Measurements from ENCODE around the gene BEX3. TPM values are rescaled to one million over a fixed set of nuclear protein-coding genes. Genes with fewer than 3 reads are reported as not detected.

BEX3 gene
- 10 to 100 TPM in 1 of 4 donors, 1 to 10 TPM in 3; 7.1 to 24.4 (median 8.8) TPM for total RNA-seq
- polyA plus RNA-seq: 10 to 100 TPM in 2 of 3 donors, 1 to 10 TPM in 1; 6.2 to 12.7 (median 10.8) TPM
- long read RNA-seq, donor 1, partial matches to known transcripts: 0 of 1 reads
- long read RNA-seq, donor 1, other reads (novel, unspliced or antisense): 0 of 1 reads
- long read RNA-seq, donor 2, transcript BEX3-201 (3 exons, 921 nt): major isoform, 5 of 9 reads
- long read RNA-seq, donor 2, partial matches to known transcripts: 2 of 9 reads
- long read RNA-seq, donor 2, other reads (novel, unspliced or antisense): 0 of 9 reads

DNA sequence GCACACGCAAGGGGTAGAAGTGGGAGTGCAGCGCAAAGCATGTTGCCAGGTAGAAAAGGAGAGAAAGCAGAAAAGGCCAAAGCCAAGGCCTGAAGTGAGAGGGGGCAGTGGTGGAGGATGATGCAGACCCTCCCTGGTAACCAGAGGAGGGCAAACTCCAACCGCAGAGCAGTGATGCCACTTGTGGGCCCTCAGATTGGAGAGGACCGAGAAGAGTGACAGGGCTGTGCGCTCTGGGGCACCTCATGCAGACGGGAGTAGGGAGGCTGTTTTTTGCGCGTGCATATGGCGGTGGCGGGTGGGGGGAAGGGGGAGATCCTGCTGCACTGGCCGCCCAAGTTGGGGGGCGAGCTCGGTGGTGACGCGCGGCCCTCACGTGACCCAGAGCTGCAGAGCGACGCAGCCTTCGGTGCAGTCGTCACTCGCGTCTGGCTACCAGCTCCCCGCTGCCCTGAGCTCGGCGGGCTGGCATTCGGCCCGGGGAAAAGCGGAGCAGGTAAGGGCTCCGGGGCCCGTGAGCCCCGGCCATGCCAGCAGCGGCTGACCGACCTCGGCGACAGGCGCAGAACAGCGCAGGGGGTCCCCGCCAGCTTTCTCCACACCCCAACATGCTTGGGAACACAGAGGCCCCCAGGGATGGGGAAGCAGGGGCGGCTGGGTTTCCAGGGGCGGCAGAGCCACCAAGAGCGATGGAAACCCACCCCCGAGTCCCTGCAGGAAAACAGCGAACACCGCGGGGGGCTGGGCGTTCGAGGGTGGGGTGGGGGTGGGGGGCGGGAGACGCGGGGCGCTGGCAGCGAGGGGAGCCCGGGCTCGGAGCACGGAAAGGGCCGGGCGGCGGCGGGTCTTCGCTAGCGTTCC, at the start of gene BEX3:
Gene BEX3, plus strand, starts transcription at position 421 of the 861 bp plus-strand sequence. CDS start 984 bp downstream, outside the sequence.
- ATAC-seq: peak in 3 of 4 donors; percentile 38 to 63 (median 61)
- H3K4me1 ChIP-seq: no peaks in the 10 kb centered on the region
- 4 to 24% (median 12%) methylated on average over 16 to 59 of the region's 62 CpGs for WGBS, 3 donors
- peak within 1 kb of the TSS; percentile 70 for H3K4me3 ChIP-seq
- H3K27ac ChIP-seq: no peak within 1 kb of the TSS
- peaks cover 0 to 21% (median 0%) of the 10 kb centered on the region in 3 donors for H3K27me3 ChIP-seq (ENCODE audit: insufficient read depth in 3 of 3, low read length in 2 of 3)
- intact Hi-C loops (cut with DNase I): no loop called here
- DNase-seq: peak; percentile 41 to 64
- no peaks in the 10 kb centered on the region for H3K36me3 ChIP-seq (ENCODE audit: insufficient read depth in 1 of 2, low read depth in 1 of 2)
- TF ChIP-seq, protein P1, sequence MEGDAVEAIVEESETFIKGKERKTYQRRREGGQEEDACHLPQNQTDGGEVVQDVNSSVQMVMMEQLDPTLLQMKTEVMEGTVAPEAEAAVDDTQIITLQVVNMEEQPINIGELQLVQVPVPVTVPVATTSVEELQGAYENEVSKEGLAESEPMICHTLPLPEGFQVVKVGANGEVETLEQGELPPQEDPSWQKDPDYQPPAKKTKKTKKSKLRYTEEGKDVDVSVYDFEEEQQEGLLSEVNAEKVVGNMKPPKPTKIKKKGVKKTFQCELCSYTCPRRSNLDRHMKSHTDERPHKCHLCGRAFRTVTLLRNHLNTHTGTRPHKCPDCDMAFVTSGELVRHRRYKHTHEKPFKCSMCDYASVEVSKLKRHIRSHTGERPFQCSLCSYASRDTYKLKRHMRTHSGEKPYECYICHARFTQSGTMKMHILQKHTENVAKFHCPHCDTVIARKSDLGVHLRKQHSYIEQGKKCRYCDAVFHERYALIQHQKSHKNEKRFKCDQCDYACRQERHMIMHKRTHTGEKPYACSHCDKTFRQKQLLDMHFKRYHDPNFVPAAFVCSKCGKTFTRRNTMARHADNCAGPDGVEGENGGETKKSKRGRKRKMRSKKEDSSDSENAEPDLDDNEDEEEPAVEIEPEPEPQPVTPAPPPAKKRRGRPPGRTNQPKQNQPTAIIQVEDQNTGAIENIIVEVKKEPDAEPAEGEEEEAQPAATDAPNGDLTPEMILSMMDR (IDR thresholded peaks at IDR 0.05): no peak
- H3K9me3 ChIP-seq: no peaks in the 10 kb centered on the region

DNA sequence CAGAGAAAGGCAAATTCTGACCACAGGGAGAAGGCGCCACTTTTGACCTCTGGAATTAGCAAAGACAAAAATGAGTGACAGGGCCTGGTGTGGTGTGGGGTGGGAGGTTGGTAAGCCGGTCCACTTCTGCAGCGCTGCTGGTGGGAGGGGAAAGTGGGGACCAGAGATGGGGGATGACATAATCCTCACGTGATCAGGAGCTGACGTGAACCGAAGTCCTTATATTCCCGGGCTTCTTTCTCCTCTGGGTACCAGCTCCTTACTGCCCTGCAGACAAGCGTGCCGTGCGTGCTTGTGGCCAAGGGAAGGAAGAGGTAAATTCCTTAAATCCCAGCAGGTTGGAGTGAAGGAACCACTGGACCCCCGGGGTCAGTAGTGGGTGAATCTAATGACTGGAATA, 46.3 kb upstream of the BEX3 start, which contains the start of gene TCEAL7:
Gene TCEAL7, plus strand, starts transcription at position 249 of the 400 bp plus-strand sequence. CDS start 1,165 bp downstream, outside the sequence.
- DNase-seq: peak in 1 of 2 donors; percentile 44
- peaks cover 0 to 41% (median 0%) of the 10 kb centered on the region in 3 donors for H3K27me3 ChIP-seq (ENCODE audit: insufficient read depth in 3 of 3, low read length in 2 of 3)

DNA sequence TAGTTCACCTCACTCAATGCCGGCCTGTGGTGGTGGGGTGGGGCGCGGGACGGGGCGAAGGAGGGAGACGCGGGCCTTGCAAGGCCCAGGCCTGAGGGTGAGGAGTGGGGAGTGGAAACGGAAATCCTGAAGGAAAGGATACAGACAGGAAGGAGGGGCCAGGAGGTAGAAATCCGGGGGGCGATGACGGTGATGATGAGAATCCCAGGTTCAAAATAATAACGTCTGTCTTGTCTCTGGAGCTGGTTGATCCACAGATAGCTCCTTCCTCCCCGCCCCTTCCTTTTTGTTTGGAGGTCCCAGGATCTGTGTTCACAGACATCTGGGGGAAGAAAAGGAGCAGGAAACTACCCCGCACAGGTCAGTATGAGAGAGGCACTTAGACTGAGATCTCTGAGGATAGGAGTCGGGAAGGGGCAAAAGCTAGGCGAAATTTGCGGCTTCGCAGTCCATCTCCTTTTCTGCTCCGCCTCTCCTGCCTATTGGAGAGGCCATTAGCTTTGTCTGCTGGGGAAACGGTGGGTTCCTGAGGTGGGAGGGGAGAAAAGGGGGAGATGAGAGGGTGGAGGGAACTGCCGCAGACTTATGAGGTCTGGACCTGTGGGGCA, 45.6 kb upstream of the BEX3 start:
- intact Hi-C loops (cut with DNase I): no loop called here
- peak overlapping the region; percentile 30 for H3K4me3 ChIP-seq
- peaks cover 0 to 41% (median 0%) of the 10 kb centered on the region in 3 donors for H3K27me3 ChIP-seq (ENCODE audit: insufficient read depth in 3 of 3, low read length in 2 of 3)
- H3K9me3 ChIP-seq: no peaks in the 10 kb centered on the region
- DNase-seq (no peak), ATAC-seq (no peak)
- no peaks in the 10 kb centered on the region for H3K36me3 ChIP-seq (ENCODE audit: insufficient read depth in 1 of 2, low read depth in 1 of 2)
- H3K4me1 ChIP-seq: no peaks in the 10 kb centered on the region
- no peak overlapping the region for H3K27ac ChIP-seq
- WGBS, 3 donors: 7 to 27% (median 7%) methylated on average over 15 to 21 of the region's 21 CpGs
- TF ChIP-seq, protein P1 (IDR thresholded peaks at IDR 0.05): no peak

More for the DNA sequence above, 46.3 kb upstream of the BEX3 start, which contains the start of gene TCEAL7:
- H3K9me3 ChIP-seq: no peaks in the 10 kb centered on the region
- no peaks in the 10 kb centered on the region for H3K36me3 ChIP-seq (ENCODE audit: insufficient read depth in 1 of 2, low read depth in 1 of 2)
- TF ChIP-seq, protein P1 (IDR thresholded peaks at IDR 0.05): no peak
- intact Hi-C loops (cut with DNase I): no loop called here
- H3K4me1 ChIP-seq: no peaks in the 10 kb centered on the region
- H3K4me3 ChIP-seq: peak within 1 kb of the TSS; percentile 30
- no peak within 1 kb of the TSS for H3K27ac ChIP-seq
- 0 to 21% (median 8%) methylated on average over 7 to 11 of the region's 11 CpGs for WGBS, 3 donors
- ATAC-seq: peak in 1 of 4 donors; percentile 42

DNA sequence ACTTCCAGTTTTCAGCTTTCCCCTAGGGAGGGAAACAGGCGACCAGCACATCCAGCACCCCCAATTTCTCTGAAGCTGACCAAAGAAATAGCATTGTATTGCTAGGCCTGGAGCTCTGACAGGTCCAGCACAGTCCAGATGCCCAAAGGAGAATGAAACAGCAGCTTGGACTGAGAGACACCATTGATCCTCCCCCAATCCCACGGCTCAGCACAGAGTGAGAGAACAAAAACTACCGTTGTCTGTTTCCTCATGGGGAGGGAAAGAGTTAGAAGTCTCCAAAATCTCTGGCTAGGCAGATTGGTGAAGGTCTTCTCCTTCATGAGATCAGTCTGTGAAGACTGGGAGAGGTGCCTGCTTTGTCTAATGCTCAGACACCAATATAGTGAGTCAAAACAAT, 37.7 kb upstream of the BEX3 start:
- no peak for ATAC-seq
- intact Hi-C loops (cut with DNase I): no loop called here

More for the DNA sequence above, 37.7 kb upstream of the BEX3 start:
- H3K4me3 ChIP-seq: no peak overlapping the region
- H3K27me3 ChIP-seq (ENCODE audit: insufficient read depth in 3 of 3, low read length in 2 of 3): peaks cover 0 to 13% (median 0%) of the 10 kb centered on the region in 3 donors
- no peak for DNase-seq
- H3K36me3 ChIP-seq (ENCODE audit: insufficient read depth in 1 of 2, low read depth in 1 of 2): no peaks in the 10 kb centered on the region
- H3K4me1 ChIP-seq: no peaks in the 10 kb centered on the region
- H3K27ac ChIP-seq: no peak overlapping the region
- WGBS, 3 donors: 26 to 57% (median 32%) methylated on average over 3 of the region's 3 CpGs
- TF ChIP-seq, protein P1 (IDR thresholded peaks at IDR 0.05): no peak
- no peaks in the 10 kb centered on the region for H3K9me3 ChIP-seq

Data from psoas muscle (tissue), 8 donors.